Measurements from ENCODE around the gene FILIP1. TPM values are rescaled to one million over a fixed set of nuclear protein-coding genes. Genes with fewer than 3 reads are reported as not detected.

Gene FILIP1
- polyA plus RNA-seq, 3 donors = not detected

GRCh38 chr6:75378101-75378500 is 115.5 kb downstream of the FILIP1 start:
- TF ChIP-seq CTCF (IDR thresholded peaks at IDR 0.05) = no peak
- no peaks in the 10 kb centered on the region for H3K4me1 Mint-ChIP-seq
- no peak overlapping the region for H3K27ac ChIP-seq (ENCODE audit: low read depth in 1 of 2, low read length in 2 of 2)
- H3K9ac ChIP-seq (ENCODE audit: insufficient read depth, low read length, poor library complexity, severe bottlenecking) = no peak overlapping the region
- no peaks in the 10 kb centered on the region for H3K36me3 ChIP-seq (replicated peaks in 1 of 2; ENCODE audit: control insufficient read depth in 1 of 2, insufficient read depth in 2 of 2, low read length in 2 of 2)
- H3K27me3 ChIP-seq (ENCODE audit: control insufficient read depth in 2 of 2, insufficient read depth in 2 of 2, low read length in 2 of 2) = no peaks in the 10 kb centered on the region
- no peaks in the 10 kb centered on the region for H3K9me3 ChIP-seq (replicated peaks in 1 of 2; ENCODE audit: control insufficient read depth in 1 of 2, insufficient read depth in 1 of 2, low read length in 2 of 2)
- peaks cover 0 to 5% (median 3%) of the 10 kb centered on the region in 3 donors for H3K27me3 Mint-ChIP-seq (ENCODE audit: low read depth in 3 of 3)
- H3K4me1 ChIP-seq (ENCODE audit: control insufficient read depth in 1 of 2, insufficient read depth in 2 of 2, low read length in 2 of 2) = no peaks in the 10 kb centered on the region
- no peak overlapping the region for H2AFZ ChIP-seq (ENCODE audit: insufficient read depth, low read depth, low read length, poor library complexity, severe bottlenecking)
- H3K4me2 ChIP-seq (replicated peaks; ENCODE audit: extremely low read depth, low read length, poor library complexity, severe bottlenecking) = no peak overlapping the region
- H3K27ac Mint-ChIP-seq = no peak overlapping the region
- intact Hi-C loops (cut with micrococcal nuclease) = no loop called here
- H3K4me3 ChIP-seq (replicated peaks in 1 of 3; ENCODE audit: low read depth in 2 of 3, low read length in 3 of 3) = no peak overlapping the region
- H3K4me3 Mint-ChIP-seq = no peak overlapping the region
- no peaks in the 10 kb centered on the region for H4K20me1 ChIP-seq (ENCODE audit: insufficient read depth, low read length)
- peaks cover 0 to 3% (median 0%) of the 10 kb centered on the region in 7 donors for H3K9me3 Mint-ChIP-seq
- WGBS (ENCODE audit: insufficient coverage) = 83% methylated on average over 1 of the region's 2 CpGs
- H3K36me3 Mint-ChIP-seq = no peaks in the 10 kb centered on the region
- no peak for DNase-seq
- H3K79me2 ChIP-seq (ENCODE audit: insufficient read depth, low read length) = no peaks in the 10 kb centered on the region

- H2AFZ ChIP-seq (ENCODE audit: insufficient read depth, low read depth, low read length, poor library complexity, severe bottlenecking) = no peak overlapping the region
- H3K36me3 ChIP-seq (replicated peaks in 1 of 2; ENCODE audit: control insufficient read depth in 1 of 2, insufficient read depth in 2 of 2, low read length in 2 of 2) = no peaks in the 10 kb centered on the region
- no peaks in the 10 kb centered on the region for H3K79me2 ChIP-seq (ENCODE audit: insufficient read depth, low read length)
- H3K4me1 ChIP-seq (ENCODE audit: control insufficient read depth in 1 of 2, insufficient read depth in 2 of 2, low read length in 2 of 2) = no peaks in the 10 kb centered on the region
- H3K4me3 ChIP-seq (replicated peaks in 1 of 3; ENCODE audit: low read depth in 2 of 3, low read length in 3 of 3) = no peak overlapping the region
- H3K4me2 ChIP-seq (replicated peaks; ENCODE audit: extremely low read depth, low read length, poor library complexity, severe bottlenecking) = no peak overlapping the region
- Mint-ChIP-seq H3K27ac (no peak overlapping the region), H3K9me3 (peaks cover 0 to 4% (median 0%) of the 10 kb centered on the region in 7 donors), H3K27me3 (ENCODE audit: low read depth in 3 of 3) (peaks cover 0 to 5% (median 3%) of the 10 kb centered on the region in 3 donors), H3K36me3 (no peaks in the 10 kb centered on the region), H3K4me1 (no peaks in the 10 kb centered on the region), H3K4me3 (no peak overlapping the region)
- TF ChIP-seq CTCF (IDR thresholded peaks at IDR 0.05) = no peak
- no peaks in the 10 kb centered on the region for H3K27me3 ChIP-seq (ENCODE audit: control insufficient read depth in 2 of 2, insufficient read depth in 2 of 2, low read length in 2 of 2)
- no peaks in the 10 kb centered on the region for H3K9me3 ChIP-seq (replicated peaks in 1 of 2; ENCODE audit: control insufficient read depth in 1 of 2, insufficient read depth in 1 of 2, low read length in 2 of 2)
- DNase-seq = no peak
- intact Hi-C loops (cut with micrococcal nuclease) = no loop called here
- H3K27ac ChIP-seq (ENCODE audit: low read depth in 1 of 2, low read length in 2 of 2) = no peak overlapping the region
- WGBS (ENCODE audit: insufficient coverage) = 100% methylated on average over 2 of the region's 3 CpGs
- no peaks in the 10 kb centered on the region for H4K20me1 ChIP-seq (ENCODE audit: insufficient read depth, low read length)
- no peak overlapping the region for H3K9ac ChIP-seq (ENCODE audit: insufficient read depth, low read length, poor library complexity, severe bottlenecking)
Observed at GRCh38 chr6:75377386-75377785, 116.2 kb downstream of the FILIP1 start.
